ENCODE data around the gene AMIGO3.
A peak's percentile ranks its signal among the peaks of the same experiment; 100 is the strongest.

Gene AMIGO3, protein sequence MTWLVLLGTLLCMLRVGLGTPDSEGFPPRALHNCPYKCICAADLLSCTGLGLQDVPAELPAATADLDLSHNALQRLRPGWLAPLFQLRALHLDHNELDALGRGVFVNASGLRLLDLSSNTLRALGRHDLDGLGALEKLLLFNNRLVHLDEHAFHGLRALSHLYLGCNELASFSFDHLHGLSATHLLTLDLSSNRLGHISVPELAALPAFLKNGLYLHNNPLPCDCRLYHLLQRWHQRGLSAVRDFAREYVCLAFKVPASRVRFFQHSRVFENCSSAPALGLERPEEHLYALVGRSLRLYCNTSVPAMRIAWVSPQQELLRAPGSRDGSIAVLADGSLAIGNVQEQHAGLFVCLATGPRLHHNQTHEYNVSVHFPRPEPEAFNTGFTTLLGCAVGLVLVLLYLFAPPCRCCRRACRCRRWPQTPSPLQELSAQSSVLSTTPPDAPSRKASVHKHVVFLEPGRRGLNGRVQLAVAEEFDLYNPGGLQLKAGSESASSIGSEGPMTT

DNA sequence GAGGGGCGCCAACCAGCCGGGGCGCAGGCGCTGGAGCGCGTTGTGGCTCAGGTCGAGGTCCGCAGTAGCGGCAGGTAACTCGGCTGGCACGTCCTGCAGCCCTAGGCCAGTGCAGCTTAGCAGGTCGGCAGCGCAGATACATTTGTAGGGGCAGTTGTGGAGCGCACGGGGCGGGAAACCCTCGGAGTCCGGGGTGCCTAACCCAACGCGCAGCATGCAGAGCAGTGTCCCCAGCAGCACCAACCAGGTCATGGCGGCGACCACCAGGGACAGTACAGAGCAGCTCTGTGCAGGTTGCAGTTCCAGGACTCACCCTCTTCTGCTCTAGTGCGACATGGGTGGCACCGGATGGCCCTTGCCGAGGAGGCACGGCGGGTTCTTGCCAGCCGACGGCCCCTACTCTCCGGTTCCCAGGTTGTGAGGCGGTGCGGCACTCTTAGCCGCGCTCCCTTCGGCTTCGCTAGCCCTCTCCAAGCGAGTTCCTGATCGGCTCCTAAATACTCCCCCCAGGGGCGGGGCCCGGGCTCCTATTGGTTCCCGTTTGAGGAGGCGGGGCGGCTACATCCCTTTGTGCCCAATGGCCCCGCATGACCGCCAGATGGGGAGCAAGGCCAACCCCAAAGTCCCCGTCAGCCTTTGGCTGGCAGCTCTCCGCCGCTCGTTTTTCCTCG lies at the start of gene AMIGO3:
Gene AMIGO3 (minus strand): TSS at position 471 of the 671 bp plus-strand sequence. CDS start 219 bp downstream, at position 252.
- peak within 1 kb of the TSS; percentile 48 for H3K4me3 ChIP-seq (ENCODE audit: low read depth, low read length)
- peak; percentile 58 for DNase-seq (ENCODE audit: low read depth)
- TF ChIP-seq, protein P1, sequence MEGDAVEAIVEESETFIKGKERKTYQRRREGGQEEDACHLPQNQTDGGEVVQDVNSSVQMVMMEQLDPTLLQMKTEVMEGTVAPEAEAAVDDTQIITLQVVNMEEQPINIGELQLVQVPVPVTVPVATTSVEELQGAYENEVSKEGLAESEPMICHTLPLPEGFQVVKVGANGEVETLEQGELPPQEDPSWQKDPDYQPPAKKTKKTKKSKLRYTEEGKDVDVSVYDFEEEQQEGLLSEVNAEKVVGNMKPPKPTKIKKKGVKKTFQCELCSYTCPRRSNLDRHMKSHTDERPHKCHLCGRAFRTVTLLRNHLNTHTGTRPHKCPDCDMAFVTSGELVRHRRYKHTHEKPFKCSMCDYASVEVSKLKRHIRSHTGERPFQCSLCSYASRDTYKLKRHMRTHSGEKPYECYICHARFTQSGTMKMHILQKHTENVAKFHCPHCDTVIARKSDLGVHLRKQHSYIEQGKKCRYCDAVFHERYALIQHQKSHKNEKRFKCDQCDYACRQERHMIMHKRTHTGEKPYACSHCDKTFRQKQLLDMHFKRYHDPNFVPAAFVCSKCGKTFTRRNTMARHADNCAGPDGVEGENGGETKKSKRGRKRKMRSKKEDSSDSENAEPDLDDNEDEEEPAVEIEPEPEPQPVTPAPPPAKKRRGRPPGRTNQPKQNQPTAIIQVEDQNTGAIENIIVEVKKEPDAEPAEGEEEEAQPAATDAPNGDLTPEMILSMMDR (IDR thresholded peaks at IDR 0.05; ENCODE audit: low read depth, low read length, missing control alignments): peak; percentile 85

DNA sequence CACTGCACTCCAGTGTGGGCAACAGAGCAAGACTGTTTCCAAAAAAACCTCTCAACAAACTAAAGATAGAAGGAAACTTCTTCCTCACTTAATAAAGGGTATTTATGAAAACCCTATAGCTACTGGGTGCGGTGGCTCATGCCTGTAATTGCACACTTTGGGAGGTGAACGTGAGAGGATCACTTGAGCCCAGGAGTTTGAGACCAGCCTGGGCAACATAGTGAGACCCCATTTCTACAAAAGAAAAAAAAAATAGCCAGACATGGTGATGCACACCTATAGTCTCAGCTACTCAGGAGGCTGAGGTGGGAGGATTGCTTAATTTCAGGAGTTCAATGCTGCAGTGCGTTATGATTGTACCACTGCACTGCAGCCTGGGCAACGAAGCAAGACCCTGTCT lies 44.5 kb upstream of the AMIGO3 start:
- DNase-seq (ENCODE audit: low read depth): no peak
- H3K4me3 ChIP-seq (ENCODE audit: low read depth, low read length): no peak overlapping the region
- TF ChIP-seq, protein P1 (IDR thresholded peaks at IDR 0.05; ENCODE audit: low read depth, low read length, missing control alignments): no peak

DNA sequence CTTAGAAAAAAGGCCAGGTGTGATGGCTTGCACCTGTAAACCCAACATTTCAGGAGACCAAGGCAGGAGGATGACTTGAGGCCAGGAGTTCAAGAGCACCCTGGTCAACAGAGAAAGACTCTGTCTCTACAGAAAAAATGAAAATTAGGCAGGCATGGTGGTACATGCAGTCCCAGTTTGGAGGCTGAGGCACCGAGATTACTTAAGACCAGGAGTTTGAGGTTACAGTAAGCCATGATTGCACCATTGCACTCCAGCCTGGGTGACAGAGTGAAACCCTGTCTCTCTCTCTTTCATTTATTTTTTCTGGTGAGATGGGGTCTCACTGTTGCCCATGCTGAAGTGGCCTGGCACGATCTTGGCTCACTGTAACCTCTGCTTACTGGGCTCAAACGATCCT lies 42.2 kb upstream of the AMIGO3 start:
- TF ChIP-seq, protein P1 (IDR thresholded peaks at IDR 0.05; ENCODE audit: low read depth, low read length, missing control alignments): no peak
- no peak for DNase-seq (ENCODE audit: low read depth)
- H3K4me3 ChIP-seq (ENCODE audit: low read depth, low read length): no peak overlapping the region

DNA sequence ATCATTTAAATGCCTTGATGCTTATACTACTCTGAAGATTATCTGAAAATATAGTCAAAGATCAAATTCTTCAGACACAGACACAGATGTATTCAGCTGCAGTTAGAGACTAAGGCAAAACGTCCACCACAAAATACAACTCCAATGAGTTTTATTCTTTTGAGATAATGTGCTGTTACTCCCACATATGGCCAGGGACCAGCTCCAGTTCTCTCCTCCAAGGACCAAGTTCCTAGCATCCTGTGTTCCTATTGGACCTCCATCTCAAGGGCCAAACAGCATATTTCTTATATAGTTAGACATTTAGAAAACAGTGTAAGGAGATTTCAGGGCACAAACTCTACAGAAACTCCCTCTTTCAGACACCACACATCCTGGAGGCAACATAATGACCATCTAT lies 39.7 kb upstream of the AMIGO3 start:
- no peak for DNase-seq (ENCODE audit: low read depth)
- H3K4me3 ChIP-seq (ENCODE audit: low read depth, low read length): no peak overlapping the region
- TF ChIP-seq, protein P1 (IDR thresholded peaks at IDR 0.05; ENCODE audit: low read depth, low read length, missing control alignments): no peak

DNA sequence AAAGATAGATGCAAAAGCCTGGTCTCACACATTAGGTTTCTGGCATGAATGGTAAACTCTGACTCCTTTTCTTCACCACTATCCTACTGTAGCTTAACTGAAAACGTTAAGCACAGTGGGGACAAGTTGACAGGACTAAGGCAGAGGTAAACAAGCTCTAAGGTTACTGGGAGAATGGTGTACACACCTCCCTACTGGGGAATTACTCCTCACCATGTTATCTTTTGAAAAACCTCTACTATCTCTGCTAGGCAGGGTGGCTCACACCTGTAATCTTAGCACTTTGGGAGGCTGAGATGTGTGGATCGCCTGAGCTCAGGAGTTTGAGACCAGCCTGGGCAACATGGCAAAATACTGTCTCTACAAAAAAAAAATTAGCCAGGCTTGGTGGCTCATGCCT lies 37.7 kb upstream of the AMIGO3 start:
- no peak overlapping the region for H3K4me3 ChIP-seq (ENCODE audit: low read depth, low read length)
- no peak for DNase-seq (ENCODE audit: low read depth)
- TF ChIP-seq, protein P1 (IDR thresholded peaks at IDR 0.05; ENCODE audit: low read depth, low read length, missing control alignments): no peak

DNA sequence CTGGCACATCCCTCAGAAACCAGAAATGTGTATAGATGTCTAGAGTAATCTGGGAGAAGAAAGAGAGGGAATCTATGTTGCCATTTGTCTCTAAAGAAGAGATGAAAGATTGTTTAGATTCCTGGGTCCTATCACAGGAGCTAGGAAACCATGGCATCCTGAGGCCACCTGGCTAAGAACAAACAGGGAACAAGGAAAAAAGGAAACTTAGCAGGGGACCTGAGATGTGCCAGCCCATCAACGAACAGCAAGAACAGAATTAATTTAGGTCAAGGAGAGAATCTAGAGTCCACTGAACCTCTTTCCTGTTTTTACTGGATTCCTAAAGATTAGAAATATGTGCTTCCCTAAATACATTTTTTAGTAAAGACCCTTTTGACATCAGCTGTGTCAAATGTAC lies 36.6 kb upstream of the AMIGO3 start:
- TF ChIP-seq, protein P1 (IDR thresholded peaks at IDR 0.05; ENCODE audit: low read depth, low read length, missing control alignments): no peak
- no peak overlapping the region for H3K4me3 ChIP-seq (ENCODE audit: low read depth, low read length)
- no peak for DNase-seq (ENCODE audit: low read depth)

All from GM12864 (cell line).